Measurements from ENCODE around the gene TCF12. TPM values are rescaled to one million over a fixed set of nuclear protein-coding genes. Genes with fewer than 3 reads are reported as not detected.

The TCF12 gene
- total RNA-seq, 1 experiment from 2014 or later, result 102 TPM

GRCh38 chr15:57112178-57112577 is 193.7 kb downstream of the TCF12 start:
- DNase-seq (ENCODE audit: low read depth, low spot score) (no peak), ATAC-seq (no peak)
- H3K9me3 ChIP-seq (ENCODE audit: control insufficient read depth, insufficient read depth, low read depth, low read length), result no peaks in the 10 kb centered on the region
- BruUV-seq (replicated peaks), result no TSS peak
- no peaks in the 10 kb centered on the region for H3K36me3 ChIP-seq (ENCODE audit: control insufficient read depth, insufficient read depth, low read length)
- no peaks in the 10 kb centered on the region for H3K27me3 ChIP-seq (ENCODE audit: control insufficient read depth, insufficient read depth, low read length)
- CTCF ChIA-PET, result no interaction called here
- POLR2A ChIA-PET, result no interaction called here
- no peak overlapping the region for H3K27ac ChIP-seq (ENCODE audit: low read length)
- in situ Hi-C loops (cut with HindIII; ENCODE audit: low pct_unique_long_range_greater_than_20kb, low sequenced_read_pairs), result no loop called here
- intact Hi-C loops (cut with micrococcal nuclease; ENCODE audit: unreplicated experiment), result no loop called here
- TF ChIP-seq CTCF (IDR thresholded peaks at IDR 0.05) (no peak), REST (IDR thresholded peaks at IDR 0.05; ENCODE audit: insufficient read depth in 1 of 2, low read depth in 2 of 2, low read length in 1 of 2) (no peak), SIN3A (IDR thresholded peaks at IDR 0.05; ENCODE audit: borderline replicate concordance, insufficient read depth, low read depth, low read length) (no peak), TCF7L2 (IDR thresholded peaks at IDR 0.05; ENCODE audit: low read depth, low read length) (no peak), POLR2AphosphoS5 (IDR thresholded peaks at IDR 0.05; ENCODE audit: low read depth, low read length) (no peak)
- H3K4me3 ChIP-seq (ENCODE audit: low read depth in 2 of 2, low read length in 2 of 2), result no peak overlapping the region
- H3K4me1 ChIP-seq (ENCODE audit: control insufficient read depth, insufficient read depth, low read length), result no peaks in the 10 kb centered on the region; the same call in 1 of the 2 replicates

DNA sequence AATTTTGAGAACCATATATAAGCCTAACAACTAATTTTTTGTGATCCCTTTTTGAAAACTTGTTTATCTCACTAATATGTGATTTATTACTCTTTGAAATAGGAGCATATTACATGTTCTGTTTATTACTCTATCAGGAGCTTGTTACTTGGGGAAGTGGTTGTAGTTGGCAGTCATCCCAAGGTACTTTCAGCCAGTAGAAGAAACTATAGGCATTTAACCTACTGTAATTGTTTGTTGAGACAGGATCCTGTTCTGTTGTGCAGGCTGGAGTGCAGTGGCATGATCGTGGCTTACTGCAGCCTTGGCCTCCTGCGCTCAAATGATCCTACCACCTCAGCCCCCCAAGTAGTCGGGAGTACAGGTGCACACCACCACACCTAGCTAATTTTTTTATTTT is 195.6 kb downstream of the TCF12 start:
- H3K9me3 ChIP-seq (ENCODE audit: control insufficient read depth, insufficient read depth, low read depth, low read length), result no peaks in the 10 kb centered on the region
- DNase-seq (ENCODE audit: low read depth, low spot score) (no peak), ATAC-seq (no peak)
- intact Hi-C loops (cut with micrococcal nuclease; ENCODE audit: unreplicated experiment), result no loop called here
- no peaks in the 10 kb centered on the region for H3K27me3 ChIP-seq (ENCODE audit: control insufficient read depth, insufficient read depth, low read length)
- in situ Hi-C loops (cut with HindIII; ENCODE audit: low pct_unique_long_range_greater_than_20kb, low sequenced_read_pairs), result no loop called here
- ChIA-PET CTCF (no interaction called here), POLR2A (no interaction called here)
- H3K4me3 ChIP-seq (ENCODE audit: low read depth in 2 of 2, low read length in 2 of 2), result no peak overlapping the region
- peaks cover 10% of the 10 kb centered on the region; the same call in 1 of the 2 replicates for H3K4me1 ChIP-seq (ENCODE audit: control insufficient read depth, insufficient read depth, low read length)
- TF ChIP-seq CTCF (IDR thresholded peaks at IDR 0.05) (no peak), TCF7L2 (IDR thresholded peaks at IDR 0.05; ENCODE audit: low read depth, low read length) (no peak), POLR2AphosphoS5 (IDR thresholded peaks at IDR 0.05; ENCODE audit: low read depth, low read length) (no peak), REST (IDR thresholded peaks at IDR 0.05; ENCODE audit: insufficient read depth in 1 of 2, low read depth in 2 of 2, low read length in 1 of 2) (no peak), SIN3A (IDR thresholded peaks at IDR 0.05; ENCODE audit: borderline replicate concordance, insufficient read depth, low read depth, low read length) (no peak)
- BruUV-seq (replicated peaks), result no TSS peak
- H3K36me3 ChIP-seq (ENCODE audit: control insufficient read depth, insufficient read depth, low read length), result no peaks in the 10 kb centered on the region
- no peak overlapping the region for H3K27ac ChIP-seq (ENCODE audit: low read length)
